Measurements from ENCODE around the gene MACROD2. TPM values are rescaled to one million over a fixed set of nuclear protein-coding genes. Genes with fewer than 3 reads are reported as not detected.

Gene MACROD2
- polyA plus RNA-seq, 2 of the 4 experiments (the other 2 are of a cell fraction), result 0.96 to 1.3 TPM

- no peak for DNase-seq (ENCODE audit: low read depth in 1 of 2, low spot score in 1 of 2)
- no peaks in the 10 kb centered on the region for H3K4me1 ChIP-seq
- 28% methylated on average over 1 of the region's 1 CpG for WGBS (ENCODE audit: missing lambda C conversion rate)
- no peaks in the 10 kb centered on the region for H3K9me3 ChIP-seq
- no peak overlapping the region for H3K4me2 ChIP-seq
- POLR2A ChIA-PET, result no interaction called here
- H3K4me3 ChIP-seq, result no peak overlapping the region
- TF ChIP-seq RNF2 (IDR thresholded peaks at IDR 0.05; ENCODE audit: borderline replicate concordance, low read depth), result no peak
- TF ChIP-seq MAFK (IDR thresholded peaks at IDR 0.05; ENCODE audit: partially characterized antibody), result no peak
- no peak for TF ChIP-seq EP300 (IDR thresholded peaks at IDR 0.05)
- no peak for TF ChIP-seq HDAC2 (IDR thresholded peaks at IDR 0.05)
- TF ChIP-seq MAZ (IDR thresholded peaks at IDR 0.05; ENCODE audit: borderline replicate concordance, low read depth, low read length), result no peak
- no peak for TF ChIP-seq NR3C1 (IDR thresholded peaks at IDR 0.05)
- TF ChIP-seq CEBPB (IDR thresholded peaks at IDR 0.05), result no peak
- no peak for TF ChIP-seq EHMT2 (IDR thresholded peaks at IDR 0.05; ENCODE audit: low read depth)
- TF ChIP-seq ESRRA (IDR thresholded peaks at IDR 0.05; ENCODE audit: borderline replicate concordance, low read length), result no peak
- no peak for TF ChIP-seq MAX (IDR thresholded peaks at IDR 0.05)
- TF ChIP-seq POLR2A (IDR thresholded peaks at IDR 0.05; ENCODE audit: low read length), result no peak
- no peak for TF ChIP-seq ZFP36 (IDR thresholded peaks at IDR 0.05; ENCODE audit: borderline replicate concordance, partially characterized antibody)
- TF ChIP-seq EHF (CRISPR knock-in tag; IDR thresholded peaks at IDR 0.05), result no peak
- no peak for TF ChIP-seq RCOR1 (IDR thresholded peaks at IDR 0.05; ENCODE audit: low read depth, low read length)
- no peak for TF ChIP-seq JUN (IDR thresholded peaks at IDR 0.05)
- TF ChIP-seq PBX3 (IDR thresholded peaks at IDR 0.05), result no peak
- no peak for TF ChIP-seq USF2 (IDR thresholded peaks at IDR 0.05)
- no peak for TF ChIP-seq HOXB13 (CRISPR knock-in tag; IDR thresholded peaks at IDR 0.05; ENCODE audit: low read depth)
- TF ChIP-seq FOSL2 (IDR thresholded peaks at IDR 0.05), result no peak
- TF ChIP-seq FOSL2 (CRISPR knock-in tag; IDR thresholded peaks at IDR 0.05), result no peak
- no peak for TF ChIP-seq ATOH8 (CRISPR knock-in tag; IDR thresholded peaks at IDR 0.05; ENCODE audit: low read depth)
- no peak for ATAC-seq
- CTCF ChIA-PET, result interaction anchor here (0.7 kb wide), 1 partner anchor 19 kb away, joined by 3 read pairs; no protein-coding TSS in a partner anchor
- no peak for FAIRE-seq
- no peak overlapping the region for H3K27ac ChIP-seq
These were observed 1677.9 kb downstream of the MACROD2 start for GRCh38 chr20:15673206-15673605.

GRCh38 chr20:15674253-15675060 is 1679.1 kb downstream of the MACROD2 start:
- TF ChIP-seq CHD2 (IDR thresholded peaks at IDR 0.05; ENCODE audit: low read length, partially characterized antibody) (no peak), BCL3 (IDR thresholded peaks at IDR 0.05) (no peak), E2F6 (IDR thresholded peaks at IDR 0.05; ENCODE audit: borderline replicate concordance, low read depth) (no peak), REST (IDR thresholded peaks at IDR 0.05) (no peak), PHF8 (IDR thresholded peaks at IDR 0.05; ENCODE audit: borderline replicate concordance, low read depth) (no peak), MAFK (IDR thresholded peaks at IDR 0.05; ENCODE audit: partially characterized antibody) (peak; percentile 2), ZFP36 (IDR thresholded peaks at IDR 0.05; ENCODE audit: borderline replicate concordance, partially characterized antibody) (no peak), RARB (CRISPR knock-in tag; IDR thresholded peaks at IDR 0.05) (no peak)
- WGBS (ENCODE audit: missing lambda C conversion rate), result 73% methylated on average over 5 of the region's 5 CpGs
- H3K4me3 ChIP-seq, result no peak overlapping the region
- no peaks in the 10 kb centered on the region for H3K9me3 ChIP-seq
- FAIRE-seq (no peak), ATAC-seq (no peak), DNase-seq (ENCODE audit: low read depth in 1 of 2, low spot score in 1 of 2) (no peak)
- no peaks in the 10 kb centered on the region for H3K4me1 ChIP-seq
- no peak overlapping the region for H3K4me2 ChIP-seq
- POLR2A ChIA-PET, result no interaction called here
- CTCF ChIA-PET, result no interaction called here
- no peak overlapping the region for H3K27ac ChIP-seq

Data from A549 (cell line).